Kidney capillary endothelial cell (primary cell): ENCODE data around the gene NCAPD3.
"Not testable (repeated sequence)": the region's sequence is repeated elsewhere in the genome, so short reads cannot be mapped to it uniquely, and the experiment has no call there.

Experiments used
- DNase-seq: peaks from one replicate; pipeline ENCODE4 v3.0.0-alpha.2; 2018; ENCODE audit warnings: low spot score

NCAPD3 gene

DNA sequence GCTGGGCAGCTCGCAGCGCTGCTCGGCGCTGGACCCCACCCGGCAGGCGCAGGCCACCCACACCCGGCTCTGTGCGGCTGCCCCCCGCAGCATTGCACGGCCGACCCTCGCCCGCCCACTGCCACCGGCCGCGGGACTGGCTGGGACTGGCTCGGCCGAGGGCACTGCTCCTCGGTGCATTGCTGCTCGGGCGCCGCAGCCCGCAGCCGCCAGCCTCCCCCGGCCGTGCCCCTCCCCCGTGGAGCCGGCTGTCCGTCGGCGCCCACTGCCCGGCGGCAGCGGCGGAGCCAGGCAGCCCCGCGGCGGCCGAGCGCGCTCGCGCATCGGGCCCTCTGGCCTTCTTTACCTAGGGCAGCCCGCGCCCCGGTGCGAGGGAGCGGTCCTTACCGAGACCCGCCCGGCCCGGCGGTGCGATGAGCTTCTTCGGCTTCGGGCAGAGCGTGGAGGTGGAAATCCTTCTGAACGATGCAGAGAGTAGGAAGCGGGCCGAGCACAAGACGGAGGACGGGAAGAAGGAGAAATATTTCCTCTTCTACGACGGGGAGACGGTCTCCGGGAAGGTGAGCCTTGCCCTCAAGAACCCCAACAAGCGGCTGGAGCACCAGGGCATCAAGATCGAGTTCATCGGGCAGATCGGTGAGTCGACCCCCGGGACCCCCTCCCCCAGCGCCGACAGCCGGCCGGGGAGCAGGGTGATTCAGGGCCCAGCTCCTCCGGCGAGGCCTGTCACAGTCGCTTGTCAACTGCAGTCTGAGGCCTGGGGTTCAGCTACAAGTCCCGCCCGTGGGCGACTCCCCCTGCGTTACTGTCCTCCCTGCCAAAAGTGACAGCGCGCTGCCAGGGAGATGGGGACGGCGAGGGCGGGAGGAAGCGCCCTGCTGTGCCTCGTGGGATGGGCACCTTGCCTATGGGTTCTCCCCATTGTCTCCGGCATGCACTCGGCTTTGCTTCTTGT, 1.2 kb upstream of the NCAPD3 start:
- no peak for DNase-seq

DNA sequence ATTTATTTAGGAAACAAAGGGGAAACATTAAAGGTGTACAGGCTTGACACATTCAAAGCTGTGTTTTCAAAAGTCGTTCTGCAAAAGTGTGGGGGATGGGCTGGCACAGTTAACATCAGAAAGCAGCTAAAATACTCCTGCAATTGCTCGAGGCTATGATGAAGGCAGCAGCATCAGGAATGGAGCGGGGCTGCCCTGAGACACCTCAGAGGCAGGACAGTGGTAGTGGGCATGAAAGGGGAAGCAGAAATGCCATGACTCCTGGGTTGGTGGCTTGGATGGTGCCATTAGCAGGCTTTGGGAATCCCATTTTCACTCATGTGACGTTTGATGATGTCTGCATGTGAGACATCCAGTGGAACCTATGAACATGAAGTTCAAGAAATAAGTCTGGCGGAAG, 646 bp downstream of the NCAPD3 start:
- DNase-seq: no peak

DNA sequence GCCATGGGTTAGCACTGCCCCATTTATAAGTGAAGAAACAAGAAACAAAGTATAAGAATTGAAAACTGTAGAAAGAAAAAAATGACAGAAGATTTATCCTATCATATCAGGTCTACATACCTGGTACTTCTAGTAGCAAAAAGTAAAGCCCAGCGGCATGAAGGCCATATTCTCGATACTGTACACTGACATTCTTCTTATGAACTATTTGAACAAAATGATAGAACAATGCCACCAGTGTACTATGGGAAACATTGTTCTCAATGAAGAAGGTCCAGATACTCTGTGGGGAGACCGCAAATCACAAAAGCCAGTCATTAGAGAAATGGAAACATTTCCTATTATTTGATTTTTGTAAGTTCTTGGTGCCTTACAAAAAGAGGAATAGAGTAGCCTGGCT, 7.0 kb downstream of the NCAPD3 start:
- no peak for DNase-seq

DNA sequence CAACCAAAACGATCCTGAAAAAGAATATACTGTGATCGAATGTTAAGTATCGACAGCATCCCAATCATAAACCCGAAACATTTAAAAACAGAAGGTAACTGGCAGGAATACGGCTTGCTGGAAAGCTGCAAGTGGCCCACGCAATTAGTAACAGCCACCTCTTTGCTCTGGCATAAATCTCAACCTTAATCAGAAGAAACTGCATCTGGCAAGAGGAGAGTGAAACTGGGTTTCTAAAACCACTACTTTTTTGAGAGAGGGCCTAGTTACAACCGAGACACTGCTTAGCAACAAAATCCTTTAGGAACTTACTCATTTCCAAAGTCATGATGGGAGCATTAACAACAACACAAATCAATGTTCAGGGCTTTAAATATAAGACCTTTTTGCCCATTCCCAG, 7.9 kb downstream of the NCAPD3 start:
- no peak for DNase-seq

DNA sequence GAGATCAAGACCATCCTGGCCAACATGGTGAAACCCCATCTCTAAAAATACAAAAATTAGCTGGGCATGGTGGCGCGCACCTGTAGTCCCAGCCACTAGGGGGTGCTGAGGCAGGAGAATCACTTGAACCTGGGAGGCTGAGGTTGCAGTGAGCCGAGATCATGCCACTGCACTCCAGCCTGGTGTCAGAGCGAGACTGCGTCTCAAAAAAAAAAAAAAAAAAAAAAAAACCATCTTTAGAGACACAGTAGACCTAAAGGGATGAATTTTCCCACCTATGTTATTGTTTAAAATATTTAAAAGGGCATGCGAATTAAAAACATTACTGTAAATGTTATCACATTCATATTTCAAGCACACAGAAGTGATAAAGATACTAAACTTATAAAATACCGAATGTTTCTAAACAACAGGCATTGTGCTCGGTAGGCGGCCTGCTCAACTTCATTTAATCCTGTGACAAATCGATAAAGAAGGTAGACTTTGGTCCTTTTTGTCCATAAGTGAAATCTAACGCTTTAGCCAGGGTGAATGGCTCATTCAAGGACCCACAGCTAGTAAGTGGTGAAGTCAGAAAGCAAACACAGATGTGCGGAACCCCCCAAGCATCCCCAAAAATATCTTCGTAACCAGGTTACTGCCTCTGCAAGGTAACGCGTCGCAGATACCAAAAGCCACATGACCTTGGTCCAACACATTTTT, 16.1 kb downstream of the NCAPD3 start:
- DNase-seq: no peak

DNA sequence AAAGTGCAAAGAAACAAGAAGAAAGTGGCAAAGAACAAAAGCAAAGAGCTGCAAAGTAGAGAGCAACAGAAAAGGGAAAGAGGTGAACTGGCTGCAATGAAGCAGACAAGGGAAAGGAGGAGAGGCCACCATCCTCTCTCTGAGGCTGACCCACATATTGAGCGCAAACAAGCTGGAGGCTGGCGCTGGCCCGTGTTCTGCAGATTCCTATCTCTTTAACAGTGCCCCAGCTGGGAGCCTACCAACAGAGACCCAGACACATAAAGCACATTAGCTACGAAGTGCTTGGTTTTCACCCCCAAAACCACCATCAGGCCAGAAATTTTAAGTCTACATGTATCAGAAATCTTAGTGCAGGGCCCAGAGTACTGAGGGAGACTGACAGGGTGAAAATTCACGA, 17.6 kb downstream of the NCAPD3 start:
- DNase-seq: no peak

DNA sequence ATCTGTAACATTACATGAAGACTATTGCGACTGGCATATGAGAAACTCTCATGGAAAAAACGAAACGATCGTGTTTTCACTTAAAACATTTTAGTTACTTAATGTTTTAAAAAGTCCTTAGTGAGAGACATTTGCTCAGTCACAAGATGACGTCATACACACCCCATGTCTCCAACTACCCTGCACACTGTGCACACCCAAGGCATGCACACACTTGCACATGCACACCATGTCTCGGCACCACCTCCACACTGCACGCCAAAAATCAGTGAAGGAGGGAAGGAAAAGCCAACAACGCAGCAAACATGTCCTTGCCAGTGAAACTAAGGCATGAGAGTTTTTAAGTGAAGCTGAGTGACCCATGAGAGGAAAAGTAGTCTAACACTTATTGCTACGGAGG, 18.0 kb downstream of the NCAPD3 start:
- no peak for DNase-seq

DNA sequence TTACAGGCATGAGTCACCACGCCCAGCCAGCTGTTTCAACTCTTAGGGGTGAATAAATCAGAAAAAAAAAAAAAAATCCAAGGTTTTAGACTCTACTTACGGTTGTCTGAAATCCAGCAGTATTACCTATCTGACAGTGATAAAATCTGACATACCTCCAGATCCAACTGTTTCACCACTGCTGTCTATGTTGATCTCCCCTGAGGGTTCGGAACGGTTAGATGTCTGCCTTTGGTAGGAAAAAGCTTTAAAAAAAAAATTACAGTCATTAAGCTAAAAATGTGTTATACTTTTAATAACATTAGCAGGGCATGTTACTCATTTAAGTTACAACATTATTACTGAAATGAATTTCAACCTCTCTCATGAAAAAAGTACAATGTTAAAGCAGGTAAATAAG, 21.1 kb downstream of the NCAPD3 start:
- DNase-seq: no peak

DNA sequence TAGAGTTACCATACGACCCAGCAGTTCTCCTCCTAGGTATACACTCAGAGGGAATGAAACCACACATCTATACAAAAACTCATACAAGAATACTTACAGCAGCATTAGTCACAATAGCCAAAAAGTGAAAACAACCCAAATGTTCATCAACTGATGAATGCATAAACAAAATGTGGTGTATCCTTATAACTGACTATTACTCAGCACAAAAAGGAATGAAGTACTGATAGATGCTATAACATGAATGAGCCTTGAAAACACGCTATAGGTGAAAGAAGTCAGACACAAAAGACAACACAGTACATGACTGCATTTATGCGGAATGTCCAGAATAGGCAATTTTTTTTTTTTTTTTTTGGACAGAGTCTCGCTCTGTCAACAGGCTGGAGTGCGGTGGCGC, 23.1 kb downstream of the NCAPD3 start:
- no peak for DNase-seq

DNA sequence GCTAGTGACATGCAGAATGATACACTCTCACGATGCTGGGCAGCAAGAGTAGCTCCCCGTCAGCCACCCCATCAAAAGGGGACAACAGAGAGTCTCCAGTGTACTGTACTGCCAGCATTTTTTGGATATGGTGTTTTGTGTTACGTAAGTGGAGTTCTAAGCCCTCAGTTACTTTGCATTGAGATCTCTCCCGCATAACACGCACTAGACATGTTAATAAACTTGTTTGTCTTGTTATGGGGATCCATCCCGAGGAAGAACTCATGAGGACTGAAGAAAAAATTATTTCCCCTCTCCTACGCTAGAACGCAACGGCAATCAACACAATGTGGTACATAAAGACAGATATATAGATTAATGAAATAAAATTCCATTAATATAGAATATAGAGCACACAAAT, 24.2 kb downstream of the NCAPD3 start:
- no peak for DNase-seq

DNA sequence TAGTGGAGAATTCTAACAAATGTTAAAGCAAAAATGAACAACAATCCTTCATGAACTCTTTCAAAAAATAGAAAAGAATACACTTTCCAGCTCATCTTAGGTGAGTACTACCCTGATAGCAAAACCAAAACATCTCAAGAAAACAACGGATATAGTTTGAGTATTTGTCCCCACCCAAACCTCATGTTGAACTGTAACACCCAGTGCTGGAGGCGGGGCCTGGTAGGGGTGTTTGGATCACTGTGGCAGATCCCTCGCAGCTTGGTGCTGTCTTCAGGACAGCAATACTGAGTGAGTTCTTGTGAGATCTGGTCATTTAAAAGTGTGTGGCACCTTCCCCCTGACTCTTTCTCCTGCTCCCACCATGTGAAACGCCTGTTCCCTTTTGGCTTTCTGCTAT, 27.0 kb downstream of the NCAPD3 start:
- no peak for DNase-seq

DNA sequence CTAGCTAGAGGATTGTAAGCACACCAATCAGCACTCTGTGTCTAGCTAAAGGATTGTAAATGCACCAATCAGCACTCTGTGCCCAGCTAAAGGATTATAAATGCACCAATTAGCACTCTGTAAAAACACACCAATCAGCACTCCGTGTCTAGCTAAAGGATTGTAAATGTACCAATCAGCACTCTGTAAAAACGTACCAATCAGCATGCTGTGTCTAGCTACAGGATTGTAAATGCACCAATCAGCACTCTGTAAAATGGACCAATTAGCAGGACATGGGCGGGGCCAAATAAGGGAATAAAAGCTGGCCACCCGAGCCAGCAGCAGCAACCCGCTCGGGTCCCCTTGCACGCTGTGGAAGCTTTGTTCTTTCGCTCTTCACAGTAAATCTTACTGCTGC, 35.7 kb downstream of the NCAPD3 start:
- DNase-seq: not testable (repeated sequence)

DNA sequence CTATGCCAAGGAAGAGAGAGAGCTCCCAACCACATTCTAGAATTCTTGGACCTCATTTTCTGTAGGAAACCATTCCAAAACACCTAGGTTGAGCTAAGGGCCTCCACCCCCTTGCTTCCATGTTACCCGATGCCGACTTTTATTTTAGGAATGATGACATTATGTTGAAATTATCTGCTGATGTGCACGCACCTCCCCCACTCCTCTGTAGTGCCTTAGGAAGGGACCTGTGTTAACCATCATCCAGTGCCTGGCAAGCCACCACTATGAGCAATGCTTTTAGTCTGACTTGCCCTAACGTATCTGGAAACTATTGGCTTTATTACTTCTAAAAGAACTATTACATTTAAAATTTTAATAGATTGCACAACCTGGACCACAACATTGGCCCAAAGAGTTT, 42.1 kb downstream of the NCAPD3 start:
- DNase-seq: no peak

DNA sequence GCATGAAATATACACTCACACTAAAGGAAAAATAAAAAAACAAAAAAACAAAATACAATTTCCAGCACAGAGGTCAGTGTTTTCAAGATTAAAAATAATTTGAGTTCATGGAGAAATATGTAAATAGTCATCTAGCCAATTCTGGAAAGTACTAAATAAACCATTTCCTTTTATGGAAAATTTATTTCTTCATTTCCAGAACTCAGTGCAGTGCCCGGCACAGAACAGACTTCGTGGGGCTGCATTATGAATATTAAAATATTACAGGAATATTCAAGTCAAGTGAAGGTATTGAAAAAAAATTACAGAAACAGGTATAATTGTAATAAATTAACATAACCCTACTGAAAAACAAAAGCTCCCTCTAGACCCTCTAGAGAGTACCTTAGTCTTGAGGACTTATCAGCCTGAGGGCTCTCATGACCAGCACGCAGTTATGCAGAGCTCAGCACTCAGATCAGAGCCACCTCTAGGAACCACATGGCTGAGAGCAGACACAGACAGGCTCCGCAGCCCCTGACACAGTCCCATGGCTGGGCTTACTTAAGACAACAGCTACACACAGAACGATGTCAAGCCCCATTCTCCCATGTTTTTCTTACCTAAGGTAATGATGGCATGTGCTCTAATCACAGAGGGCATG, 45.6 kb downstream of the NCAPD3 start:
- no peak for DNase-seq

DNA sequence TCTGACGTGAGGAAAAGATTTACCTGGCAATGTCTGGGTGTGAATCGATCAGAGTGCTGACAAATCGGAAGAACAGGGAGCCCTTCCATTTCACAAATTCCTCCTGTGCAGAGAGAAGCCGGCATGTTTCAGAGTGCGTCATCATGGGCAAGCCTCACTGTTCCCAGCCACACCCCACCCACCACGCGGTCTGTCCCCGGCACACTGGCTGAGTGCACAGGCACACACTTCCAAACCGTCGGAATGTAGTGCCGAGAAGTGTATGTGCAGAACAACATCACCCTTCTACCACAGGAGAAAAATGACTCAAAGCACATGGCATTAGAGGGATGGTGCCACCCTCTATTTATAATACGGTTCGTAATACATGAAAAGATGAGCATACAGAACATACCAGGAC, 47.5 kb downstream of the NCAPD3 start:
- no peak for DNase-seq

DNA sequence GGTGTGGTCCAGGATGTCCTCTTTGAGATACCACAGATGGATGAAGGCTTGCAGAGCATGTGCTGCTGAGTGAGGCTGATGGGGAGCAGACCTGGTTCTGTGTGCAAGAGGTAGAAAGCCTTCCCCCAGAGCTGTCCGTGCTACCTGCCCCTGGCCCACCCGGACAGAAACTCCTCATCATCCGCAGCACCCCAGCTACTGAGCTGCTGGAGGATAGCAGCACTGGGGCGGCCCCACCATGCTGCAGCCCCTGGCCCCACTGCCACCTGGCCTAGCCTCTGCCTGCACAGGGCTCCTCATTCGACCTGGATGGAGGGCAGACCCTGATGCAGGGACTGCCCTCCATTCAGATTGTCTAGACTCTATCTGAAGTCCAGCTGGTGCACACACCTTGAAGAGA, 50.5 kb downstream of the NCAPD3 start:
- DNase-seq: no peak

DNA sequence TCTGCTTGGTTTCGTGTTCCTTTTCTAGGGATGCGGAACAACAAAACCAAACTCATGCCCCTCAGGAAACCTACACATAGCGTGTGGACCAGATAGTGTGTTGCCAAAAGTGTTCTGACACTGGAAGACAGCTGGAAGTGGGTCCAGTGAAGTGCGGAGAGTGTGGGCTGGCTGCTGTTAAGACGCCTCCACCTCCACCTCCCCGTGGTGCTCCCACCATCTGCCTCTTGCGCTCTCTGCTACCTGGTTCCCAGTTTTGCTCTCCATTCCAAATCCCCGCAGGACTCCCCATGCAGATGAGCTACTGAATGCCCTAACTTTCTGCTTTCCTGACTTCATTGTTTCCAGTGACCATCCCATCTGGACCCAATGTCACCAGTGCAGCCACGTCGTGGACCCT, 51.8 kb downstream of the NCAPD3 start:
- no peak for DNase-seq

DNA sequence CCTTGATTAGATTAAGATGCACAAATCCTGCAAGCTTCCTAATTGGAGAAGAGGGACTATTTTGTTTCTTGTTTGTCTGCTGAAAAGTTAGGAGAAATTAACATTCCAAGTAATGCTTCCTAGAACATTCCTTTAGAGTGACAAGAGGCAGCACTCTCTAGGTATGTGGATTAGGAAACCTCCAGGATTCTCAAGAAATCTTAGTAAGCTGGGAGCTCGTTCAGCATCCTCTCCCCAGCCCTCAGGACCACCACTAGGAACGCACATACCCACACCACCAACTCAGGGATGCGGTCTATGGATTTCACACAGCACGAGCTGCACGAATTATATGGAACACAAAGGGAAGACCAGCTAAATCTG, 52.9 kb downstream of the NCAPD3 start:
- DNase-seq: no peak

DNA sequence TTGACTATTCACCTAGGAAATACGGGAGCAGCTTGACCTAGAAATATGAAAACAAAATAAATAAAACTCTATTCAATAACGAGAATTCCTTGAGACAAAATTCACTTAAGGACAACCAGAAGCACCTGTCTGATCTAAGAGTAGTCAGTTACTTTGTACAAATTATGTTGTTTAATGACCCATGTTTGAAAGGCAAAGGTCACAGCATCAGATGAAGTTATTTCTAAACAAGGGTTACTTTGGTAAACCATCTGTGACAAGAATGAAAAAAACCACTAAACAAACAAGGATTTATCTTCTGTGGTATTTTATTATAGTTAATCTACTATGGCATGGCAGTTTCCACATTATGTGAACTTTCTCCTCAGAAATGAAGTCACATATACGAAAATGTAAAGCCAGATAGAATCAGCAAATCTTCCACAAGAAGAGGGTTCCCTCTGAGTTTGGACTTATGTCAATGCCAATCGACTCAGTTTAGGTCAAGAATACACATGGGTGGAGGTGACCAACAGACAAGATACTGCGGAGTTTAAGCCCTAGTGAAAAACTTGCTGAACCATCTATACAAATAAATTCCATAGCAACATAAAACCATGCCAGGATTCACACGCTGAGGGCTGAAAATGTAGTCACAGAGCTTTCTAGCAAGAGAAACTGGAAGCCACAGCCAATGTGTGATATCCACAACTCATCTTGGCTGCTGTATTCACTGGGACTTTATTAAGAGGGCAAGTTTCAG, 53.4 kb downstream of the NCAPD3 start:
- DNase-seq: no peak

DNA sequence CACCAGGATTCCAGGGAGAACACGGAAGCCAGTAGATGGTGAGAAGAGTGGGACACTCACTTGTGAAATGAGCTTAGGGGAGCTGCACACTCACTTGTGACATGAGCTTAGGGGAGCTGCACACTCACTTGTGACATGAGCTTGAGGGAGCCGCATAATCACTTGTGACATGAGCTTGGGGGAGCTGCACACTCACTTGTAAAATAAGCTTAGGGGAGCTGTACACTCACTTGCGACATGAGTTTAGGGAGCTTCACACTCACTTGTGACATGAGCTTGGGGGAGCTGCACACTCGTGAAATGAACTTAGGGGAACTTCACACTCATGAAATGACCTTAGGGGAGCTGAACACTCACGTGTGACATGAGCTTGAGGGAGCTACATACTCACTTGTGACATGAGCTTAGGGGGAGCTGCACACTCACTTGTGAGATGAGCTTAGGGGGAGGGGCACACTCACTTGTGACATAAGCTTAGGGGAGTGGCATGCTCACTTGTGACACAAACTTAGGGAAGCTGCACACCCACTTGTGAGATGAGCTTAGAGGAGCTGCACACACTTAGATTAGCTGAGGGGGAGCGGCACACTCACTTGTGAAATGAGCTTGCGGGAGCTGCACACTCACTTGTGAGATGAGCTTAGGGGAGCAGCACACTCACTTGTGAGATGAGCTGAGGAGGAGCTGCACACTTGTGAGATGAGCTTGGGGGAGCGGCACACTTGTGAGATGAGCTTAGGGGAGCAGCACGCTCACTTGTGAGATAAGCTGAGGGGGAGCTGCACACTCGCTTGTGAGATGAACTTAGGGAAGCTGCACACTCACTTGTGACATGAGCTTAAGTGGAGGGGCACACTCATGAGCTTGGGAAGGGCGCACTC, 59.0 kb downstream of the NCAPD3 start:
- DNase-seq: no peak

DNA sequence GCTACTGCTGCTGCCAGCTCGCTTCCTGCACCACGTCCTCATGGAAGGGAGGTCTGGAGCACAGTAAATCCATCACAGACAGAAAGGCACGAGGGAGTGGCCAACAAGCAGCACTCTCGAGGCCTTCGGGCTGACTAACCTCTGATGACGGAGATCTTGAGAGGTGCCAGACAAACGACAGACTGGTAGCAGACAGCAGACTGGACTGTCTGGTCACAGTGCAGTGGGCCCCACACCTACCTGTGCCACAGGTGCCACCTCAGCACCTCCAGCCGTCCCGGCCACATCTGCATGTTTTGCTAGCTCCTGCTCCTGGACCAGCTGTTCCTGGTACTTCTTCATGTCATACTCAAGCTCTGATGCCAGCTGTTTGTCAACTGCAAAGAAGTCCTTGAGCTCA, 64.1 kb downstream of the NCAPD3 start:
- DNase-seq: no peak
